Measurements from ENCODE around the gene PCYT2.
A peak's percentile ranks its signal among the peaks of the same experiment; 100 is the strongest.

PCYT2 gene

GRCh38 chr17:81925860-81926450 lies 14.8 kb upstream of the PCYT2 start:
- no peak for DNase-seq (ENCODE audit: low read depth)
- no peak for TF ChIP-seq CTCF (IDR thresholded peaks at IDR 0.05; ENCODE audit: insufficient read depth, low read depth, low read length, missing control alignments)
- peak overlapping the region; percentile 90 for H3K4me3 ChIP-seq (ENCODE audit: low read depth, low read length)

DNA sequence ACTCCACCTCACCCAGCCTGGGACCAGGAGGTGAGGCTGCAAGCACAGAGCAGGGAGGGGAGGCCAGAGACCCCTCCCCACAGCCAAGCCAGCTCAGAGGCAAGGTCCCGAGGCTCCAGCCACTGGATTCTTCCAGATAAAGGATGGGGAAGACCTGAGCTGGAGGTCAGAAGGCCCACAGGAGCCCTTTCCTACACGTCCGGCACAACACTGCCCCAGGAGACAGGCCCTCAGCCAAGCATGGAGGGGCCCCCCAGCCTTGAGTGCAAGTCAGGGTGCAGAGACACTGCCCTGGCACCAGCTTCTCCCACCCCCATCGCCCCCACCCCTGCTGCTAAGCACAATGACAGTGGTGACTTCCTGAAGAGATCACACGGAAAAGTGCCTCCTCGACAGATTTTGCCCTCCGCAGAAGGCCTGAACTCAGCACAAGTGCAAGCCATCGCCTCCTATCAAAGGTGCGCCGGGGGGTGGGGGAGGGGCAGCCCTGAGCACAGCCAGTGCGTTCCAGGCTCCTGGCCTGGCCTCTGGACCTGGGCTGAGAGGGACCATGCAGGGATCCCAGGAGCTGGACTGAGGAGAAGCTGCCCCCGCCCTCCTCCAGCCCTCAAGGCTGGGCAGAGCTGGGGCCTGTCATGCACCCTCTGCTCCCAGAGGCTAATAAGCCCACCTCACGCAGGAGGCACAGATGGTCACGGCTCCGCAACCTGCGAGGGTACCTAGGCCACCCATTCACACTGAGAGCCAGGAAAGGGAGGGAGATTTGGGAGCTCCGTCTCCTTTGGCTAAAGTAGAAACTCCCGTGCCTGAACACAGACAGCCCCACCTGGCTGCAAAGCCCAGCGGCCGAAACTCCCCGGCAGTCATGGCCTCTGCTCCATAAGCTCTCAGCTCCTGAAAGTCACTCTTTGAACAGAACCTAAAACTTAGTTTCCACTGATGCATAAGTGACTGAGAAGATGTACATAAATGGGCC lies 13.6 kb upstream of the PCYT2 start:
- H3K4me3 ChIP-seq (ENCODE audit: low read depth, low read length): no peak overlapping the region
- TF ChIP-seq CTCF (IDR thresholded peaks at IDR 0.05; ENCODE audit: insufficient read depth, low read depth, low read length, missing control alignments): no peak
- DNase-seq (ENCODE audit: low read depth): no peak

- DNase-seq (ENCODE audit: low read depth): no peak
- no peak overlapping the region for H3K4me3 ChIP-seq (ENCODE audit: low read depth, low read length)
- TF ChIP-seq CTCF (IDR thresholded peaks at IDR 0.05; ENCODE audit: insufficient read depth, low read depth, low read length, missing control alignments): no peak
Measured at GRCh38 chr17:81923302-81924260, 12.4 kb upstream of the PCYT2 start.

GRCh38 chr17:81922566-81923301 lies 11.5 kb upstream of the PCYT2 start:
- no peak for DNase-seq (ENCODE audit: low read depth)
- H3K4me3 ChIP-seq (ENCODE audit: low read depth, low read length): no peak overlapping the region
- no peak for TF ChIP-seq CTCF (IDR thresholded peaks at IDR 0.05; ENCODE audit: insufficient read depth, low read depth, low read length, missing control alignments)

GRCh38 chr17:81921996-81922565 lies 10.9 kb upstream of the PCYT2 start:
- no peak overlapping the region for H3K4me3 ChIP-seq (ENCODE audit: low read depth, low read length)
- DNase-seq (ENCODE audit: low read depth): no peak
- TF ChIP-seq CTCF (IDR thresholded peaks at IDR 0.05; ENCODE audit: insufficient read depth, low read depth, low read length, missing control alignments): no peak

GRCh38 chr17:81921537-81921862 lies 10.3 kb upstream of the PCYT2 start:
- TF ChIP-seq CTCF (IDR thresholded peaks at IDR 0.05; ENCODE audit: insufficient read depth, low read depth, low read length, missing control alignments): no peak
- no peak for DNase-seq (ENCODE audit: low read depth)
- H3K4me3 ChIP-seq (ENCODE audit: low read depth, low read length): no peak overlapping the region

All from GM12865 (cell line).